Testis (tissue), 3 donors: Measurements from ENCODE around the gene BCKDHB. TPM values are rescaled to one million over a fixed set of nuclear protein-coding genes. Genes with fewer than 3 reads are reported as not detected.

Experiments
- DNase-seq: peaks from one replicate; pipeline ENCODE4 v3.0.0-alpha.2; 2019
- H3K27ac ChIP-seq, 2 donors: fragments of 200-600 bp; sonication (generic); one replicate each; pipeline ENCODE4 v1.5.1; 2019
- H3K27me3 ChIP-seq: fragments of 200-600 bp; sonication (generic); one replicate; pipeline ENCODE4 v1.5.1; 2019
- H3K36me3 ChIP-seq: fragments of 200-600 bp; sonication (generic); one replicate; pipeline ENCODE4 v1.5.1; 2017; ENCODE audit warnings: low read depth; ENCODE audit errors: missing control alignments
- H3K4me1 ChIP-seq: fragments of 200-600 bp; sonication (generic); one replicate; pipeline ENCODE4 v1.5.1; 2019
- H3K4me3 ChIP-seq, 2 donors: fragments of 200-600 bp; sonication (generic); one replicate each; pipeline ENCODE4 v1.5.1; 2017 to 2019
- H3K9me3 ChIP-seq: fragments of 200-600 bp; sonication (generic); one replicate; pipeline ENCODE4 v1.5.1; 2017
- CTCF ChIP-seq, 3 experiments: fragments of 450-650 bp in 2 of 3; fragments of 200-600 bp in 1 of 3; sonication (generic) in 1 of 3; IDR thresholded peaks; one replicate each; pipeline ENCODE4 v1.5.1; 2016 to 2019; ENCODE audit warnings: antibody characterized with exemption in 3 of 3, mild to moderate bottlenecking in 2 of 3, moderate library complexity in 1 of 3
- POLR2A ChIP-seq: fragments of 450-650 bp; IDR thresholded peaks from one replicate; pipeline ENCODE4 v1.6.1; 2017; ENCODE audit warnings: antibody characterized with exemption, mild to moderate bottlenecking, moderate library complexity
- WGBS, 2 donors: methylation state at CpG; one replicate each; pipeline ENCODE4 v1.1.5; 2018; 5-methylcytosine and 5-hydroxymethylcytosine counted together
- intact Hi-C: fragments of 100-400 bp; cut with DNase I; formaldehyde crosslinking; loops from one replicate; pipeline ENCODE4 v1.15.1; 2023; ENCODE audit warnings: low total_unique reads
- polyA plus RNA-seq: library from polyadenylated mRNA; stranded (reverse); fragments of 350-450 nt; fragmentation: Illumina TruSeq; extraction: RNeasy Lipid Tissue Mini Kit (QIAGEN cat#74804); gene quantifications from one replicate; pipeline ENCODE4 v1.2.3, GENCODE V29; 2014; ENCODE audit warnings: low read depth, low replicate concordance; ENCODE audit not compliant: insufficient read depth
- total RNA-seq, 2 donors: library from RNA; depleted of rRNA; stranded (reverse); fragments of >200 nt; gene quantifications; one replicate each; pipeline ENCODE4 v1.2.3, GENCODE V29; 2016

Gene BCKDHB
- total and polyA plus RNA-seq, 3 donors from 2014 or later = 22.6 to 29.0 (median 23.3) TPM

GRCh38 chr6:80145509-80145908, 39.0 kb downstream of the BCKDHB start:
- Histone ChIP-seq H3K4me3 (no peak overlapping the region), H3K27me3 (no peaks in the 10 kb centered on the region), H3K36me3 (no peaks in the 10 kb centered on the region), H3K4me1 (peaks cover 11% of the 10 kb centered on the region), H3K9me3 (no peaks in the 10 kb centered on the region), H3K27ac (no peak overlapping the region)
- no peak for TF ChIP-seq CTCF (IDR thresholded peaks at IDR 0.05)
- intact Hi-C loops = no loop called here
- DNase-seq = no peak

DNA sequence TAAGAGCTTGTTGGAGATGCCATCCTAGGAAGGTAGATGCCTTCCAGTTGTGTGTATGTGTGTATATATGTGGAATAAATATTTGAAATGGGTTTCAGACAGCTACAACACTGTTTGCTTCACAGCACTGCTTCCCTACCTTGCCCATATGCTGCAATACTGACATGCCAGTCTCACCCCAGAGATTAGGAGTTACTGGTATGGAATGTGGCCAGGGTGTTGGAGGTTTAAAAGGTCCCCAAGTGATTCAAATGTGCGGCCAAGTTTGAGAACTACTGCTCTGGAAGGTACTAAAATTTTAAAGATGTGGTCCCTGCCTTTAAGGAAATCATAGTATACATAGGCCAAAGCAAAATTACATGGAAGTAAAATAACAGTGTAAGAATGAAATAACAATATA, 39.5 kb downstream of the BCKDHB start:
- no peak overlapping the region for H3K4me3 ChIP-seq
- H3K27ac ChIP-seq = no peak overlapping the region
- no peak for DNase-seq
- no peaks in the 10 kb centered on the region for H3K9me3 ChIP-seq
- no peaks in the 10 kb centered on the region for H3K36me3 ChIP-seq
- intact Hi-C loops = no loop called here
- no peaks in the 10 kb centered on the region for H3K27me3 ChIP-seq
- peaks cover 11% of the 10 kb centered on the region for H3K4me1 ChIP-seq
- 90 to 95% methylated on average over 1 of the region's 1 CpG for WGBS, 2 donors
- TF ChIP-seq CTCF (IDR thresholded peaks at IDR 0.05) = no peak
- TF ChIP-seq POLR2A = no peak

- no peak overlapping the region for H3K4me3 ChIP-seq
- no peak for DNase-seq
- TF ChIP-seq POLR2A (no peak), CTCF (IDR thresholded peaks at IDR 0.05) (no peak)
- intact Hi-C loops = no loop called here
- no peaks in the 10 kb centered on the region for H3K36me3 ChIP-seq
- H3K27me3 ChIP-seq = no peaks in the 10 kb centered on the region
- H3K27ac ChIP-seq = no peak overlapping the region
- peaks cover 10% of the 10 kb centered on the region for H3K4me1 ChIP-seq
- 84 to 88% methylated on average over 1 of the region's 1 CpG for WGBS, 2 donors
- H3K9me3 ChIP-seq = no peaks in the 10 kb centered on the region
Measured at GRCh38 chr6:80148220-80148619, 41.7 kb downstream of the BCKDHB start.

DNA sequence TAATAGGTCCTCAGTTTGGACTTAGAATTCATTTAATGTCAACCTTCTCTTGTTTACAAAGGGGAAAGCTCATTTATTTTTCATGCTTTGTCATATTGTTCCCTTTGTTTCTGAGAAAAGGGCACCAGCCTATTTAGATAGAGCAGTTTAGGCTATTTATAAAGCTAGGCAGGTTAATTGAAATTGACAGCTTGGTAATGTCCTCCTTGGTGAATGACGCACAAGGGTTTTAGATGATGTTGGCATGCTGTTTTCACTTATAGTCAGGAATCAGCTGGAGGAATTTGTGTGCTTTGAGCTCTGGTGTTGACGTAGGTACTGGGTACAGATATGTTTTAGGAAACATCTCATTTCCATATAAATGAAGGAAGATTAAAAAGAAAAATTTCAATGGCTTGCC, 45.2 kb downstream of the BCKDHB start:
- Histone ChIP-seq H3K27me3 (no peaks in the 10 kb centered on the region), H3K4me1 (no peaks in the 10 kb centered on the region), H3K4me3 (no peak overlapping the region), H3K36me3 (no peaks in the 10 kb centered on the region), H3K9me3 (no peaks in the 10 kb centered on the region), H3K27ac (no peak overlapping the region)
- TF ChIP-seq CTCF (IDR thresholded peaks at IDR 0.05) (no peak), POLR2A (no peak)
- WGBS, 2 donors = 94% methylated on average over 2 of the region's 2 CpGs
- intact Hi-C loops = no loop called here
- DNase-seq = no peak

- Histone ChIP-seq H3K36me3 (no peaks in the 10 kb centered on the region), H3K27me3 (no peaks in the 10 kb centered on the region), H3K27ac (no peak overlapping the region), H3K4me3 (no peak overlapping the region), H3K9me3 (no peaks in the 10 kb centered on the region), H3K4me1 (no peaks in the 10 kb centered on the region)
- intact Hi-C loops = no loop called here
- no peak for TF ChIP-seq CTCF (IDR thresholded peaks at IDR 0.05)
- TF ChIP-seq POLR2A = no peak
- no peak for DNase-seq
- 59 to 78% methylated on average over 2 of the region's 2 CpGs for WGBS, 2 donors
Measured at GRCh38 chr6:80154160-80154559, 47.7 kb downstream of the BCKDHB start.
